B cell (primary cell): ENCODE measurements around the gene CDAN1. TPM values are rescaled to one million over a fixed set of nuclear protein-coding genes. Genes with fewer than 3 reads are reported as not detected.

Experiments used
- ATAC-seq: fragments of 200-7000 bp; cut with Tn5 transposase; one replicate; pipeline ENCODE4 v1.10.0; 2021; ENCODE audit warnings: low read depth, mild to moderate bottlenecking, moderate number of reproducible peaks, moderate library complexity
- CTCF ChIA-PET: fragments of 350-600 bp; sonication (Branson Sonifier 250); formaldehyde crosslinking; loops from one replicate; lab custom pipeline; 2021; ENCODE audit warnings: antibody characterized with exemption, inconsistent platforms; lab: Charles Lee
- POLR2A ChIA-PET: fragments of 350-600 bp; sonication (Branson Sonifier 250); formaldehyde crosslinking; loops from one replicate; lab custom pipeline; 2021; ENCODE audit warnings: antibody characterized with exemption; lab: Charles Lee
- DNase-seq: peaks from one replicate; pipeline ENCODE4 v3.0.0; 2013
- H2AFZ ChIP-seq: 2 replicates; pipeline ENCODE4 v1.6.1; 2012; ENCODE audit warnings: mild to moderate bottlenecking, low read depth, low read length; ENCODE audit not compliant: insufficient read depth, poor library complexity, severe bottlenecking
- H3K27ac ChIP-seq, 2 donors: 1 replicate in 1 of 2; 2 replicates in 1 of 2; pipeline ENCODE4 v1.5.1; 2012 to 2013; ENCODE audit warnings: low read length in 2 of 2, mild to moderate bottlenecking in 2 of 2, moderate library complexity in 1 of 2
- H3K27me3 ChIP-seq, 4 experiments: fragments of 200-600 bp in 1 of 4; sonication (generic) in 1 of 4; replicated peaks in 1 of 4; 1 replicate in 2 of 4; 2 replicates in 2 of 4; pipeline versions ENCODE4 v1.6.1 to v1.7.0; 2013 to 2016; ENCODE audit warnings: low read length in 3 of 4, mild to moderate bottlenecking in 2 of 4, mixed read lengths in 1 of 4, moderate library complexity in 1 of 4; ENCODE audit not compliant: insufficient read depth in 4 of 4, control insufficient read depth in 3 of 4; ENCODE audit errors: control extremely low read depth in 1 of 4
- H3K36me3 ChIP-seq, 2 experiments: replicated peaks in 1 of 2; 1 replicate in 1 of 2; 2 replicates in 1 of 2; pipeline versions ENCODE4 v1.6.1 to v1.7.1; 2013; ENCODE audit warnings: low read length in 1 of 2; ENCODE audit not compliant: insufficient read depth in 2 of 2, control insufficient read depth in 1 of 2; ENCODE audit errors: control extremely low read depth in 1 of 2, extremely low read depth in 1 of 2
- H3K4me1 ChIP-seq, 2 donors: fragments of 200-600 bp in 1 of 2; sonication (generic) in 1 of 2; 1 replicate in 1 of 2; 2 replicates in 1 of 2; pipeline versions ENCODE4 v1.5.1 to v1.6.1; 2013 to 2017; ENCODE audit warnings: low read length in 2 of 2; ENCODE audit not compliant: control insufficient read depth in 2 of 2, insufficient read depth in 2 of 2
- H3K4me2 ChIP-seq: replicated peaks from 2 replicates; pipeline ENCODE3; 2012; ENCODE audit warnings: mild to moderate bottlenecking, low read depth, low read length; ENCODE audit not compliant: poor library complexity, severe bottlenecking
- H3K4me3 ChIP-seq, 5 experiments: fragments of 200-600 bp in 1 of 5; sonication (generic) in 1 of 5; 1 replicate in 3 of 5; 2 replicates in 2 of 5; pipeline versions ENCODE4 v1.5.1 to v1.7.0; 2011 to 2016; ENCODE audit warnings: low read length in 4 of 5, mild to moderate bottlenecking in 4 of 5, low read depth in 2 of 5, control low read depth in 1 of 5, moderate library complexity in 1 of 5; ENCODE audit not compliant: insufficient read depth in 1 of 5; ENCODE audit errors: control extremely low read depth in 1 of 5, extremely low read depth in 1 of 5
- H3K79me2 ChIP-seq: fragments of 200-600 bp; sonication (generic); one replicate; pipeline ENCODE4 v1.6.0; 2016; ENCODE audit warnings: low read length; ENCODE audit not compliant: control insufficient read depth, insufficient read depth
- H3K9ac ChIP-seq: fragments of 200-600 bp; sonication (generic); 2 replicates; pipeline ENCODE4 v1.6.1; 2017; ENCODE audit warnings: mild to moderate bottlenecking, low read length, moderate library complexity
- H3K9me3 ChIP-seq, 3 donors: one replicate each; pipeline versions ENCODE4 v1.6.1 to v1.7.1; 2013; ENCODE audit warnings: low read length in 2 of 3; ENCODE audit not compliant: control insufficient read depth in 2 of 3, insufficient read depth in 1 of 3; ENCODE audit errors: control extremely low read depth in 1 of 3
- H4K20me1 ChIP-seq: 2 replicates; pipeline ENCODE4 v1.6.0; 2012; ENCODE audit warnings: mild to moderate bottlenecking, low read length; ENCODE audit not compliant: insufficient read depth, control insufficient read depth, poor library complexity, severe bottlenecking
- H3K27ac Mint-ChIP-seq: one replicate; pipeline ENCODE4 v1.8.0; 2021; ENCODE audit warnings: mixed read lengths
- H3K27me3 Mint-ChIP-seq: one replicate; pipeline ENCODE4 v1.8.0; 2021; ENCODE audit warnings: mixed read lengths
- H3K4me1 Mint-ChIP-seq: one replicate; pipeline ENCODE4 v1.8.0; 2021; ENCODE audit warnings: mixed read lengths
- H3K4me3 Mint-ChIP-seq: one replicate; pipeline ENCODE4 v1.8.0; 2021; ENCODE audit warnings: mixed read lengths
- H3K9me3 Mint-ChIP-seq: one replicate; pipeline ENCODE4 v1.8.0; 2022; ENCODE audit warnings: mixed read lengths; ENCODE audit not compliant: insufficient read depth
- EZH2 ChIP-seq: IDR thresholded peaks from 2 replicates; pipeline ENCODE4 v1.6.1; 2012; ENCODE audit warnings: borderline replicate concordance, low read depth, mild to moderate bottlenecking, moderate library complexity, low read length; ENCODE audit not compliant: insufficient read depth, poor library complexity, severe bottlenecking
- WGBS: methylation state at CpG from one replicate; pipeline ENCODE4 v1.1.5; 2013; ENCODE audit warnings: missing lambda C conversion rate; ENCODE audit not compliant: insufficient coverage; 5-methylcytosine and 5-hydroxymethylcytosine counted together
- intact Hi-C: fragments of 100-400 bp; cut with micrococcal nuclease; formaldehyde crosslinking; loops from one replicate; pipeline ENCODE4 v1.10.0; 2022
- polyA plus RNA-seq: library from polyadenylated mRNA; depleted of rRNA; stranded (reverse); fragments of >200 nt; gene quantifications from 2 replicates; pipeline ENCODE4 v1.2.3, GENCODE V29; 2012
- total RNA-seq, 2 donors: library from RNA; stranded (reverse); fragments of 120-200 nt in 1 of 2; gene quantifications; 1 replicate in 1 of 2; 2 replicates in 1 of 2; pipeline versions ENCODE4 v1.2.3 to v1.2.4, GENCODE V29; 2013 to 2022
- TF ChIP-seq, protein P1 (sequence below): fragments of 200-600 bp; IDR thresholded peaks from one replicate; pipeline ENCODE4 v1.8.0; 2022; ENCODE audit warnings: antibody characterized with exemption, mild to moderate bottlenecking

CDAN1 gene
- total and polyA plus RNA-seq, 2 donors (not counting 1 experiment from before 2014, with no cell fraction given): 11.7 to 31.8 TPM

DNA sequence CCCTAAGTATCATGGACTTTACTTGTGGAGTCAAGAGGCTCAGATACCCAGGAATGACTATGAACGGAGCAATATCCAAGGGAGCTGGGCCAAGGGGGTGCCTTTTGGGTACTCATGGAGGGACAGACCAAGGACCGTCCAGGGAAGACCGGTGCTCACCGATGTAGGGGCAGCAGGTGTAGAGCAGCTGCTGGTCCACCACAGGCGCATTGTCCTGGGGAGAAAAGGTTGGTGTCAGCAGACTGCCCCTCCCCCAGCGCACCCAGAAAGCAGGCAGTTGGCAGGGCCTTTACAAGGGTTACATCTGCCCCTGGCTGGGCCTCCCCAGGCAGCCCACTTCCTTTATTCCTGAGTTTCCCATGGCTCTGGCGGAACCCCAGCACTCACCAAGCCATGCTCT lies 7.5 kb downstream of the CDAN1 start:
- Mint-ChIP-seq H3K4me1 (peaks cover 2% of the 10 kb centered on the region), H3K27me3 (no peaks in the 10 kb centered on the region), H3K4me3 (no peak overlapping the region), H3K27ac (no peak overlapping the region), H3K9me3 (no peaks in the 10 kb centered on the region)
- Histone ChIP-seq H3K4me2 (no peak overlapping the region), H4K20me1 (no peaks in the 10 kb centered on the region), H3K36me3 (peaks cover 16 to 79% of the 10 kb centered on the region in 2 experiments), H3K27ac (no peak overlapping the region), H3K9me3 (no peaks in the 10 kb centered on the region), H3K9ac (no peak overlapping the region), H3K79me2 (no peaks in the 10 kb centered on the region), H3K4me1 (no peaks in the 10 kb centered on the region), H3K27me3 (no peaks in the 10 kb centered on the region), H3K4me3 (no peak overlapping the region), H2AFZ (no peak overlapping the region)
- ChIA-PET CTCF (no interaction called here), POLR2A (no interaction called here)
- TF ChIP-seq EZH2: no peak
- TF ChIP-seq, protein P1, sequence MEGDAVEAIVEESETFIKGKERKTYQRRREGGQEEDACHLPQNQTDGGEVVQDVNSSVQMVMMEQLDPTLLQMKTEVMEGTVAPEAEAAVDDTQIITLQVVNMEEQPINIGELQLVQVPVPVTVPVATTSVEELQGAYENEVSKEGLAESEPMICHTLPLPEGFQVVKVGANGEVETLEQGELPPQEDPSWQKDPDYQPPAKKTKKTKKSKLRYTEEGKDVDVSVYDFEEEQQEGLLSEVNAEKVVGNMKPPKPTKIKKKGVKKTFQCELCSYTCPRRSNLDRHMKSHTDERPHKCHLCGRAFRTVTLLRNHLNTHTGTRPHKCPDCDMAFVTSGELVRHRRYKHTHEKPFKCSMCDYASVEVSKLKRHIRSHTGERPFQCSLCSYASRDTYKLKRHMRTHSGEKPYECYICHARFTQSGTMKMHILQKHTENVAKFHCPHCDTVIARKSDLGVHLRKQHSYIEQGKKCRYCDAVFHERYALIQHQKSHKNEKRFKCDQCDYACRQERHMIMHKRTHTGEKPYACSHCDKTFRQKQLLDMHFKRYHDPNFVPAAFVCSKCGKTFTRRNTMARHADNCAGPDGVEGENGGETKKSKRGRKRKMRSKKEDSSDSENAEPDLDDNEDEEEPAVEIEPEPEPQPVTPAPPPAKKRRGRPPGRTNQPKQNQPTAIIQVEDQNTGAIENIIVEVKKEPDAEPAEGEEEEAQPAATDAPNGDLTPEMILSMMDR: no peak
- 99% methylated on average over 7 of the region's 7 CpGs for WGBS
- ATAC-seq (no peak), DNase-seq (no peak)
- intact Hi-C loops: no loop called here

DNA sequence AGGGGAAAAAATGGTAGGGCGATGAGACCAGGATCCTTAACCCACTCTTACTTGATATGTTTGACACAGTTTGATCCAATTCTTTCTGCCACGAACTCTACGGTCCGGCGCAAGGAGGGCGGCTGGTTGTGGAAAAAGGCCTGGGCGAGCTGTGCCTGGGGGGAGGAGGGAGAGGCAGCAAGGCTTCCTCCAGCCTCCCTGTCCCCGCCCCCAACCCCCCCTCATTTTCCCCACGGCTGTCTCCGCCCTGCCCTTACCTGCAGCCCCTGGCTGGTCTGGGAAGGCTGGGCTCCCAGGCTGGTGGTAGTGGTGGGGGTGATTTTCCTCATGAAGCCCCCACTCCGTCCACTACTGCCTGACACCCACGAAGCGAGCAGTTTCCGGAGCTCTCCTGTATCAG lies 8.0 kb downstream of the CDAN1 start:
- intact Hi-C loops: no loop called here
- no peaks in the 10 kb centered on the region for H4K20me1 ChIP-seq
- H2AFZ ChIP-seq: no peak overlapping the region
- H3K9me3 ChIP-seq: no peaks in the 10 kb centered on the region
- H3K27ac ChIP-seq: no peak overlapping the region
- H3K4me2 ChIP-seq: no peak overlapping the region
- no peaks in the 10 kb centered on the region for H3K79me2 ChIP-seq
- Mint-ChIP-seq H3K4me3 (no peak overlapping the region), H3K27ac (no peak overlapping the region), H3K9me3 (no peaks in the 10 kb centered on the region), H3K27me3 (no peaks in the 10 kb centered on the region), H3K4me1 (no peaks in the 10 kb centered on the region)
- no peaks in the 10 kb centered on the region for H3K27me3 ChIP-seq
- no peak for ATAC-seq
- H3K4me3 ChIP-seq: no peak overlapping the region
- no peaks in the 10 kb centered on the region for H3K4me1 ChIP-seq
- ChIA-PET POLR2A (no interaction called here), CTCF (no interaction called here)
- 93% methylated on average over 3 of the region's 14 CpGs for WGBS
- no peak for DNase-seq
- no peak for TF ChIP-seq EZH2
- TF ChIP-seq, protein P1: no peak
- no peak overlapping the region for H3K9ac ChIP-seq
- peaks cover 16 to 80% of the 10 kb centered on the region in 2 experiments for H3K36me3 ChIP-seq
